GM12872 (cell line): ENCODE measurements around the gene SCG3.

Experiments used
- TF ChIP-seq, protein P1 (sequence below): IDR thresholded peaks from 3 replicates; pipeline ENCODE4 v1.5.1; 2011; ENCODE audit warnings: low read depth, mild to moderate bottlenecking, low read length, moderate library complexity; ENCODE audit not compliant: insufficient read depth

SCG3 gene

DNA sequence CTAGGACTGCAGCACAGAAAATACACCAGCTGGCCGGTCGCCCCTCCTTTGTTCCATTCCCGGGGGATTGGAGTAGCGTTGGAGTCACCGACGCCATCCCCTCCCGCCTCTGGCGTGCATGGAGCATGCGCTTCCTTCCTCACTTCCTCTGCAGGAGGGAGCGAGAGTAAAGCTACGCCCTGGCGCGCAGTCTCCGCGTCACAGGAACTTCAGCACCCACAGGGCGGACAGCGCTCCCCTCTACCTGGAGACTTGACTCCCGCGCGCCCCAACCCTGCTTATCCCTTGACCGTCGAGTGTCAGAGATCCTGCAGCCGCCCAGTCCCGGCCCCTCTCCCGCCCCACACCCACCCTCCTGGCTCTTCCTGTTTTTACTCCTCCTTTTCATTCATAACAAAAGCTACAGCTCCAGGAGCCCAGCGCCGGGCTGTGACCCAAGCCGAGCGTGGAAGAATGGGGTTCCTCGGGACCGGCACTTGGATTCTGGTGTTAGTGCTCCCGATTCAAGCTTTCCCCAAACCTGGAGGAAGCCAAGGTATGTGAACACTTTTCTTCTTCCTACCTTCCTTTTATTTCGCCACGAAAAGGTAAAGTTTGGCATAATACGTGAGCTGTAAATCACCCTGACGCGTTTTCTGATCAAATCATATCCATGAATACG lies at the start of gene SCG3:
SCG3 (plus strand) TSS at position 201 of the 661 bp plus-strand sequence; CDS start at position 454, 253 bp downstream.
- TF ChIP-seq, protein P1, sequence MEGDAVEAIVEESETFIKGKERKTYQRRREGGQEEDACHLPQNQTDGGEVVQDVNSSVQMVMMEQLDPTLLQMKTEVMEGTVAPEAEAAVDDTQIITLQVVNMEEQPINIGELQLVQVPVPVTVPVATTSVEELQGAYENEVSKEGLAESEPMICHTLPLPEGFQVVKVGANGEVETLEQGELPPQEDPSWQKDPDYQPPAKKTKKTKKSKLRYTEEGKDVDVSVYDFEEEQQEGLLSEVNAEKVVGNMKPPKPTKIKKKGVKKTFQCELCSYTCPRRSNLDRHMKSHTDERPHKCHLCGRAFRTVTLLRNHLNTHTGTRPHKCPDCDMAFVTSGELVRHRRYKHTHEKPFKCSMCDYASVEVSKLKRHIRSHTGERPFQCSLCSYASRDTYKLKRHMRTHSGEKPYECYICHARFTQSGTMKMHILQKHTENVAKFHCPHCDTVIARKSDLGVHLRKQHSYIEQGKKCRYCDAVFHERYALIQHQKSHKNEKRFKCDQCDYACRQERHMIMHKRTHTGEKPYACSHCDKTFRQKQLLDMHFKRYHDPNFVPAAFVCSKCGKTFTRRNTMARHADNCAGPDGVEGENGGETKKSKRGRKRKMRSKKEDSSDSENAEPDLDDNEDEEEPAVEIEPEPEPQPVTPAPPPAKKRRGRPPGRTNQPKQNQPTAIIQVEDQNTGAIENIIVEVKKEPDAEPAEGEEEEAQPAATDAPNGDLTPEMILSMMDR: no peak

DNA sequence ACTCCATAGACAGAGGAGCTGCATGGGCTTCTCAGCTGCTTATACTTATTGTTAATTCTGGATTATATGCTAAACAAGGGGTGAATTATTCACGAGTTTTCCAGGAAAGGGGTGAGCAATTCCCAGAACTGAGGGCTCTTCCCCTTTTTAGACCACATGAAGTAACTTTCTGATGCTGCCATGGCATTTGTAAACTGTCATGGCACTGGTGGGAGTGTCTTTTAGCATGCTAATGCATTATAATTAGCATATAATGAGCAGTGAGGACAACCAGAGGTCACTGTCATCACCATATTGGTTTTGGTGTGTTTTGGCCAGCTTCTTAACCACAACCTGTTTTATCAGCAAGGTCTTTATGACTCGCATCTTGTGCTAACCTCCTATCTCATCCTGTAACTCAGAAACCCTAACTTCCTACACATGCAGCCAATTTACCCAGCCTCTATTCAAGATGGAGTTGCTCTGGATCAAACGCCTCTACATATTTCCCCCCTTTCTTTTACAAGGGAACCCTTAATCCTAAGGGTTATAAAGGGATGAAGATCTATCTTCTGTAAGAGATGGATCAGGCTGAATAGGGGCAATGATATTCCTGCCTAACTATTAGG lies 46.6 kb upstream of the SCG3 start:
- TF ChIP-seq, protein P1: no peak

DNA sequence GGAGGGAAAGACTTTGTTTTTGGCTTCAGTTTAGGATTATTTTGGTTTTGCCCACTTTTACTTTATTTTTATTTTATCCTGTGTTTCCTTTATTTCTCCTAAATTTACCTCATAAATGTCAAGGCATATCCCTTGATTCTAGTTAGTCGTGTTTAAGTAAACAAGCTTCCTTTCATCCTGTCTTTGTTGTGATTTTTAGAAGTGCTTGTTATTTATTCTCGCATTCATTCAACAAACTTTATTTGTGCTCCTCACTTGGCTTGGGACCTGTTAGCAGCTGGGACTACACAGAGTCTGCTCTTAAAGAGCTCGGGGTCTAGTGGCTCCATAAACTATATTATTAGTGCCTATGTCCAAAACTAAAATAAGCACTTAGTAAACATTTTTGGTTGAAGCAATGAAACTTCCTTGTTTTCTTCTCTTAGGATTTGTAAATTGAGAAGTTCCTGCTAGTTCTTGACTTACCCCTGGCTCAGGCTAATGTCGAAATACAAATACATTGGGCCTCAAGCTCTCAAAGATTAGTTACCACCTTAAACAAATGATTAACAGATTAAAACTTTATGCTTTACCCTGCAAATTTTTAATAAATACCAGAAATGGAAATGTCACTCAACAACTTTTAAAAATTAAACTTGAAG lies 39.7 kb upstream of the SCG3 start:
- TF ChIP-seq, protein P1: no peak

DNA sequence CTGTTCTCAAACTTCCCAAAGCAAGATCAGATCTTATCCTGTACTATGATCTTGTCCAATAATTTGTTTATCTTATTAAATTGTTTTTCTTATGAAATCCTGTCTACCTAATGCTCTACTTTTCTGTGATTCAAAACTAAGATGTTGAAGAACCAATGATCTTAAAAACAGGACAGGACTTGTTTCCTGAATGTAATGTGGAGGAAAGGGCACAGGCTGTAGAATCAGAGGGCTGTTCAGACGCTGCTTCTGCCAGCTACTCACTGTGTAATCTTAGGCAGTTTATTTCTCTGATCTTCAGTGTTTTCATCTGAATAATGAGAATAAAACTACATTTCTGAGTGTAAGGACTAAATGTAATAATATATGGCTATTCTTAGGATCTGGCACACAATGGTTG lies 38.6 kb upstream of the SCG3 start:
- TF ChIP-seq, protein P1: no peak

DNA sequence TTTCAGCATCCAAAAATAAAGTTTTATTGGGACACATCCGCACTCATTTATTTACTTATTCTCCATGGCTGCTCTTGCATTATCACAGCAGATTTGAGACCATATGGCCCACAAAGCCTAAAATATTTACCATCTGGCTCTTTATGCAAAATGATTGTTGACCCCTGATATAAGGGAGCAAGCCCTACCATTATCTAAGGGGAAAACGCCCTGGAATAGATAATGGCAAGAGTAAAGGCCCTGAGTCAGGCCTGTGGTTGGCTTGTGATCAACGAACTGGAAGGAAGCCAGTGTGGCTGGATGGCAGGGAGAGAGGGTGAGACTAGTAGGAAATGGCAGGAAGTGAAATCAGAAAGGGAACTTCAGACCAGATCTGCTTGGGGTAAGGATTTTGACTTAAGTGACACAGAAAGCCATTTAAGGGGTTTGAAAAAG lies 34.2 kb upstream of the SCG3 start:
- TF ChIP-seq, protein P1: no peak

DNA sequence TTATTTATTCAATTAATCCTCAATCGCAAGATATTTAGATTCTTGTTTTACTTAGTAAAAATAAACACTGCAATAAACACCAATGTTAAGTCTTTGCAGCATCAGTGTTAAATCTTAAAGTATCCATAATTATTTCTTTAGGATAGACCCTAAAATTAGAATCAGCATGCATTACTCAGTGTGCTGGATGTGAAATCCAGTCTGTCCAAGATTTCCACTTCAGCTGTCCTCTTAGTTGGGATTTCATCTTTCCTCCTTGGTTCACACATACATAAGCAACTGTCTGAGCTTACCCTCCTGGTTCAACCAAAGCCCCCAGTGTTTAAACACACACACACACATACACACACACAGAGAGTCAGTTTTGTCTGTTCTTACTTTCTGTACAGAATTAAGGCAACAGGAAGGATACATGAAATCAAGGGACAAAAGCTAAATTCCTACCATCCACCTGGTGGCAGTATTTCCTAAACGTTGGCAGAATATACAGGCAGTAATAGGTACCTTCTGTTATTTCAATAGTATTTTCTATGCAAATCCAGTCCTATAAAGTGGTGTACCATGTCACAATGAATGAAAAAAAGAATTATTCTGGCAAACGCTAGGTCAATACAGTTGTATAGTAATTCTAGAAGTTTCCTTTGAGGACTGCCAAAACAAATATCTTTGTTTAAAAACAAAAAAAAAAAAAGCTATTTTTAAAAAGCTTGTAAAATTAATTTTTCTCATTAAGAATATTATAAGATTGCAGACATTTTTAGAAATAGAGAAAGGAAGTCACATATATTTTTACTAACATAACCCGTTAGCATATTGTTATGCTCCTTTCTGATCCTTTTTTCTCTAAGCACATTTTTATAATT lies 31.4 kb upstream of the SCG3 start:
- TF ChIP-seq, protein P1: peak; percentile 61; the same call in 2 of the 3 replicates
